ENCODE results near the gene TSPAN9.

TSPAN9 gene

DNA sequence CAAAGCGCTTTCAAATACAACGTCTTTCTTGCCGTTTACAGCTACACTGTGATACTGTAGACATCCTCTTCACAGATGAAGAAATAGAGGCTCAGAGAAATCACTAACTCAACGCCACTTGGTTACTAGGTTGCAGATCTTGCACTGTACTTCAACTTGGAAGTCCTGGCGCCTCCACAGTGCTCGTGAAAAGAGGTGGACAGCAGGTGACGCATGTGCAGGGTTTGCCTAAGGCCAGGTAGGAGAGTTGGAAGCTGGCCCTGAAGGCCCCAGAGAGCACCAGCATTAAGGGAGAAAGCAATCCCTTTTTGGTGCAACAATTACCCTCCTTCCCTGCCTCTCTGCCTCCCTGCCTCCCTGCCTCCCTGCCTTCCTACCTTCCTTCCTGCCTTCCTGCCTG, 22.8 kb upstream of the TSPAN9 start:
- TF ChIP-seq POLR2AphosphoS5 (IDR thresholded peaks at IDR 0.05; ENCODE audit: low read depth, low read length) (no peak), FOXP2 (optimal IDR thresholded peaks at IDR 0.05; ENCODE audit: borderline replicate concordance, extremely low read depth, extremely low read length, insufficient read depth) (no peak), SIN3A (IDR thresholded peaks at IDR 0.05; ENCODE audit: borderline replicate concordance, insufficient read depth, low read length) (no peak), TAF1 (IDR thresholded peaks at IDR 0.05; ENCODE audit: borderline replicate concordance, insufficient read depth, low read length) (no peak)
- TF ChIP-seq, protein P1, sequence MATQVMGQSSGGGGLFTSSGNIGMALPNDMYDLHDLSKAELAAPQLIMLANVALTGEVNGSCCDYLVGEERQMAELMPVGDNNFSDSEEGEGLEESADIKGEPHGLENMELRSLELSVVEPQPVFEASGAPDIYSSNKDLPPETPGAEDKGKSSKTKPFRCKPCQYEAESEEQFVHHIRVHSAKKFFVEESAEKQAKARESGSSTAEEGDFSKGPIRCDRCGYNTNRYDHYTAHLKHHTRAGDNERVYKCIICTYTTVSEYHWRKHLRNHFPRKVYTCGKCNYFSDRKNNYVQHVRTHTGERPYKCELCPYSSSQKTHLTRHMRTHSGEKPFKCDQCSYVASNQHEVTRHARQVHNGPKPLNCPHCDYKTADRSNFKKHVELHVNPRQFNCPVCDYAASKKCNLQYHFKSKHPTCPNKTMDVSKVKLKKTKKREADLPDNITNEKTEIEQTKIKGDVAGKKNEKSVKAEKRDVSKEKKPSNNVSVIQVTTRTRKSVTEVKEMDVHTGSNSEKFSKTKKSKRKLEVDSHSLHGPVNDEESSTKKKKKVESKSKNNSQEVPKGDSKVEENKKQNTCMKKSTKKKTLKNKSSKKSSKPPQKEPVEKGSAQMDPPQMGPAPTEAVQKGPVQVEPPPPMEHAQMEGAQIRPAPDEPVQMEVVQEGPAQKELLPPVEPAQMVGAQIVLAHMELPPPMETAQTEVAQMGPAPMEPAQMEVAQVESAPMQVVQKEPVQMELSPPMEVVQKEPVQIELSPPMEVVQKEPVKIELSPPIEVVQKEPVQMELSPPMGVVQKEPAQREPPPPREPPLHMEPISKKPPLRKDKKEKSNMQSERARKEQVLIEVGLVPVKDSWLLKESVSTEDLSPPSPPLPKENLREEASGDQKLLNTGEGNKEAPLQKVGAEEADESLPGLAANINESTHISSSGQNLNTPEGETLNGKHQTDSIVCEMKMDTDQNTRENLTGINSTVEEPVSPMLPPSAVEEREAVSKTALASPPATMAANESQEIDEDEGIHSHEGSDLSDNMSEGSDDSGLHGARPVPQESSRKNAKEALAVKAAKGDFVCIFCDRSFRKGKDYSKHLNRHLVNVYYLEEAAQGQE (IDR thresholded peaks at IDR 0.05; ENCODE audit: insufficient read depth in 1 of 2, low read depth in 2 of 2, low read length in 2 of 2) = no peak

- TF ChIP-seq, protein P1 (IDR thresholded peaks at IDR 0.05; ENCODE audit: insufficient read depth in 1 of 2, low read depth in 2 of 2, low read length in 2 of 2) = no peak
- TF ChIP-seq POLR2AphosphoS5 (IDR thresholded peaks at IDR 0.05; ENCODE audit: low read depth, low read length) (no peak), TAF1 (IDR thresholded peaks at IDR 0.05; ENCODE audit: borderline replicate concordance, insufficient read depth, low read length) (no peak), SIN3A (IDR thresholded peaks at IDR 0.05; ENCODE audit: borderline replicate concordance, insufficient read depth, low read length) (no peak), FOXP2 (optimal IDR thresholded peaks at IDR 0.05; ENCODE audit: borderline replicate concordance, extremely low read depth, extremely low read length, insufficient read depth) (no peak)
These were observed 22.0 kb upstream of the TSPAN9 start for GRCh38 chr12:3055026-3055703.

DNA sequence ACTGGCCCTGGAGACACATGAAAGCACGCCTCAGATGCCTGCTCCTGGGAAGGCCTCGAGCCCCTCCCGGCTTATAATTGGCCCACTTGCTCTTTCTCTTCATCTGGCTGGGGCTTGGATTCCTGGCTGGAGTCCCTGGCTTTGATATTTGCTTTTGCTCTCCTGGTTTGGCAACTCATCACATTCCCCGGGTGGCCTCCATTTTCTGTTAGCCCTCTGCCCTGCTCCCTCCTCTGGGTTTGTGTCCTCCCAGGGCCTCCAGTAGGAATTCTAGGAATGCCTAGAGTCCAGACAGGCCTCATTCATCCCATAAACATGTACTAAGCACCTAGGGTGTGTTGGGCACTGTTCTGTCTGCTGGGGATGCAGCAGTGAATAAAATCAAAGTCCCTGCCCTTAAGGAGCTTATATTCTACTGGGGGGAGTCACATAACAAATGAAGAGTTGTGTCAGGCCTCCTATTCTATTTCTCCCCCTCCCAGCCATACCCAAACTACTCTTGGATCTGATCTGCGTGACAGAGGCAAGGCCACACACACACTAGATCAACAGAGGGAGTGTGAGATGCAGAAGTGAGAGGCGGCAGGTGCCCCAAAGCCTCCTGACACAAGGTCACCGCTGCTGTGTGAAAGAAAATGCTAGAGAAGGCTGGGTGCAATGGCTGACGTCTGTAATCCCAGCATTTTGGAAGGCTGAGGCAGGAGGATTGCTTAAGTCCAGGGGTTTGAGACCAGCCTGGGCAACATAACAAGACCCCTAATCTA, 21.3 kb upstream of the TSPAN9 start:
- TF ChIP-seq SIN3A (IDR thresholded peaks at IDR 0.05; ENCODE audit: borderline replicate concordance, insufficient read depth, low read length) = no peak
- TF ChIP-seq FOXP2 (optimal IDR thresholded peaks at IDR 0.05; ENCODE audit: borderline replicate concordance, extremely low read depth, extremely low read length, insufficient read depth) = no peak
- TF ChIP-seq POLR2AphosphoS5 (IDR thresholded peaks at IDR 0.05; ENCODE audit: low read depth, low read length) = no peak
- TF ChIP-seq, protein P1 (IDR thresholded peaks at IDR 0.05; ENCODE audit: insufficient read depth in 1 of 2, low read depth in 2 of 2, low read length in 2 of 2) = no peak
- no peak for TF ChIP-seq TAF1 (IDR thresholded peaks at IDR 0.05; ENCODE audit: borderline replicate concordance, insufficient read depth, low read length)

DNA sequence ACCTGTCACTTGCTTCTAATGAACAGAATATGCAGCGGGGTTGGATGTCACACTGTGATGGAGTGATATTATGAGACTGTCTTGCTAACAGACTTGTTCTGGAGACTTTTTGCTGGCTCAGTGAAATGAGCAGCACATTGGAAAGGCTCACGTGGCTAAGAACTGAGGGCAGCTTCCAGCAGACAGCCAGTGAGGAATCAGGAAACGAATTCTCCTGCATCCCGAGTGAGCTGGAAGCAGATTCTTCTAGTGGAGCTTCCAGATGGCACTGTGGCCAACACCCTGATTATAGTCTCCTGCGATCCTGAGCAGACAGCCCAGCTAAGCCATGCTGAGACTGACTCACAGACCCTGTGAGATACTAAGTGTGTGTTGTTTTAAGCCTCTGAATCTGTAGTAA, 16.1 kb upstream of the TSPAN9 start:
- no peak for TF ChIP-seq TAF1 (IDR thresholded peaks at IDR 0.05; ENCODE audit: borderline replicate concordance, insufficient read depth, low read length)
- TF ChIP-seq SIN3A (IDR thresholded peaks at IDR 0.05; ENCODE audit: borderline replicate concordance, insufficient read depth, low read length) = no peak
- TF ChIP-seq, protein P1 (IDR thresholded peaks at IDR 0.05; ENCODE audit: insufficient read depth in 1 of 2, low read depth in 2 of 2, low read length in 2 of 2) = no peak
- TF ChIP-seq FOXP2 (optimal IDR thresholded peaks at IDR 0.05; ENCODE audit: borderline replicate concordance, extremely low read depth, extremely low read length, insufficient read depth) = no peak
- TF ChIP-seq POLR2AphosphoS5 (IDR thresholded peaks at IDR 0.05; ENCODE audit: low read depth, low read length) = no peak
